ENCODE data around the gene PRDM12. TPM values are rescaled to one million over a fixed set of nuclear protein-coding genes. Genes with fewer than 3 reads are reported as not detected.

The PRDM12 gene
- total RNA-seq, 1 donor from 2014 or later = not detected

GRCh38 chr9:130651752-130652151 is 12.6 kb upstream of the PRDM12 start:
- H3K4me1 ChIP-seq = no peaks in the 10 kb centered on the region
- no peaks in the 10 kb centered on the region for H3K9me3 ChIP-seq
- no peak for TF ChIP-seq CTCF (IDR thresholded peaks at IDR 0.05)
- no peak overlapping the region for H3K27ac ChIP-seq
- intact Hi-C loops (cut with DNase I) = no loop called here
- no peaks in the 10 kb centered on the region for H3K27me3 ChIP-seq
- DNase-seq (ENCODE audit: low spot score in 2 of 2) = no peak
- no peak overlapping the region for H3K4me3 ChIP-seq
- no peaks in the 10 kb centered on the region for H3K36me3 ChIP-seq

DNA sequence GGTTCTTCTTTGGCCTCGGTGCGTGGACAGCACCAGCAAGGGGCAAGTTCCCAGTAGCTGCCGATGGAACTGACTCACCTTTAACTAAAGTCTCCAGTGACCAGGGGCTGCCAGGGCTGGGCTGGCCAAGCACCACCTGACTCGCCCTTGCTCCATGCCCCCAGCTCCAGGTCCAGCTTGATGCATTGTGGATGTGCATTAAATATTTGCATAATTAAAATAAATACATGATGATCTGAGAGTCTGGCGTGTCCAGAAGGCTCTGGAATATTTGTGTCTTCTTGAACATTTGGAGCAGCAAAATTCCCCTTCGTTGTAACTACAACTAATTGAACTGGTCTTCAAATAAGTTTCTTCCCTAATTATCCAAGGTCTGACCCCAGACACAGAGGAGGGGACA is 9.5 kb upstream of the PRDM12 start:
- no peak for DNase-seq (ENCODE audit: low spot score in 2 of 2)
- no peak overlapping the region for H3K4me3 ChIP-seq
- no peaks in the 10 kb centered on the region for H3K4me1 ChIP-seq
- no peaks in the 10 kb centered on the region for H3K9me3 ChIP-seq
- H3K27ac ChIP-seq = no peak overlapping the region
- H3K27me3 ChIP-seq = peaks cover 10% of the 10 kb centered on the region
- intact Hi-C loops (cut with DNase I) = no loop called here
- H3K36me3 ChIP-seq = no peaks in the 10 kb centered on the region
- no peak for TF ChIP-seq CTCF (IDR thresholded peaks at IDR 0.05)

DNA sequence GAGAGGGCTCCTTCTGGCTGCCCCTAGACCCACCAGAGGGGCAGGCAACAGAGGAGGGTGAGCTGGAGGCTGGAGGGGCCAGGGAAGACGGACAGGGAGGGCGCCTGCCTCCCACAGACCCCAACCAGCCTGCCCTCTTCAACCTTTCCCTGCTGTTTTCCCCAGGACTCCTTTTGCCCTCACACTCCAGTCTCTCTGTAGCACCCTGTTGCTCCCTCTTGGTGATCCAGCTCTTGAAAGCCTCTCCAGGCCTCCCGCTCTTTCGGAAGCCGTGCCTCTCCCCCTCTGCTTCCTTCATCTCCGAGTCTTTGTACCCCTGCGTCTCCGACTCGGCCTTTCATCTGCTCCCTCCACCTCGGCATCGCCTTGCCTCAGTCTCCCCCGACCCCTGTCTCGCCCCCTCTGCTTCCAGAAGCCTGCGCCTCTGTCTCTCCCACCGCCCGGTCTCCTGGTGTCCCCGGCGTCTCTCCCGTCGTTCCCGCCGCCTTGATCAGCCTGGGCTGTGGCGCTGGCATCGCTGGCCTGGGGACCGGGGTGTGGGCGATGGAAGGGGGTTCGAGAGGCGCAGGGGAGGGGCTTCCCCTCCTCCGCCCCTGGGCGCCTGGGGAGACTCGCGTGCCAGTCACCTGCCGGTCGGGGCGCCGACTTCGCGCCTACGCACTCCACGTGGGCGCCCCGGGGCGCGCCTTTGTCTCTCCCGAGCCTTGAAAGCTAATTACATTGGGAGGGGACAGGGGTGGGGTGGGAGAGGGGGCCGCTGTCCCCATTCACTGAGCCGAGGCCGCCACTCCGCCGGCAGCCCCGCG is 5.3 kb upstream of the PRDM12 start:
- TF ChIP-seq CTCF (IDR thresholded peaks at IDR 0.05) = no peak
- intact Hi-C loops (cut with DNase I) = no loop called here
- Histone ChIP-seq H3K36me3 (no peaks in the 10 kb centered on the region), H3K4me3 (no peak overlapping the region), H3K4me1 (peaks cover 3 to 34% of the 10 kb centered on the region in 2 donors), H3K27me3 (peaks cover 39% of the 10 kb centered on the region), H3K27ac (no peak overlapping the region), H3K9me3 (no peaks in the 10 kb centered on the region)
- DNase-seq (ENCODE audit: low spot score in 2 of 2) = no peak

DNA sequence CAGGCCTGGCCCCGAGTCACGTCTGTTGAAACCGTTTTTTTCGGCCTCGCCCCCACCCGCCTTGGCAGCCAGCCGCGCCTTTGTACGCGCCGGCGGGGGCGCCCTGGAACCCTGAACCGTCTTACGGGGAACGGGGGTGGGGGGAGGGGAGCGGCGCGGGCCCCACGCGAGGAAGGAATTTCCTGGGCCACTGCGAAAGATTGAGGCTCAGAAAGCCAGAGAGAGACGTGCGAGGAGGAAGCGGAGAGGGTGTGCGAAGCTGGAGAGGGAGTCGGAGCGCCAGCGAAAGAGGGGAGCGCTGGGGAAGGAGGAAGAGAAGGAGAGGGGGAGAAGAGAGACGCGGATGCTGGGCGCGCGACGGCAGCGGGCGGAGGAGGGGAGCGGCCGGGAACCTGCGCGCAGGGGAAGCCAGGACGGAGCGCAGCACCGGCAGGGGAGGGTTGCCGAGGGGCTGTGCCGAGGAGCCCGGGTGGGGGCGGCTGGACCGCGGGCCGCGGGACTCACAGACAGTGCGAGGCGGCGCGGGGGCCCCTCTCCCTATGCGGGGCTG is 4.6 kb upstream of the PRDM12 start:
- Histone ChIP-seq H3K36me3 (no peaks in the 10 kb centered on the region), H3K4me3 (peak overlapping the region; percentile 46 to 55), H3K4me1 (peaks cover 3 to 38% of the 10 kb centered on the region in 2 donors), H3K27me3 (peaks cover 39% of the 10 kb centered on the region), H3K27ac (no peak overlapping the region), H3K9me3 (no peaks in the 10 kb centered on the region)
- intact Hi-C loops (cut with DNase I) = no loop called here
- no peak for TF ChIP-seq CTCF (IDR thresholded peaks at IDR 0.05)
- no peak for DNase-seq (ENCODE audit: low spot score in 2 of 2)

DNA sequence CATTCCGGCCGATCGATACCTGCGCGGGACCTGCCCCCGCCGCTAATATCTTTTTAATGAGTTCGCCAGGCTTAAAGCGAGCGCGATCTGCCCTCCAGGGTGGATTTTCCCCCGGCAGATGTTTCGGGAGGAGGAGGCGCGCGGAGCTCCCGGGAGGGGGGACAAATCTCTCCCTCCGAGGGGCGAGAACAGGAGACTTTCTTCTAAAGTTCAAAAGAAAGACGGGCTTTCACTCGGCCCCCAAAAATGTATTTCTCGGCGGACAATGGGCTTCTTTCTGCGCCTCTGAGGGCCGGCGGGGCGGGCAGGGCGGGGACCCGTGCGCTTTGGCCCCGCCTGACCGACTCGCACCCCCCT is 4.1 kb upstream of the PRDM12 start:
- H3K9me3 ChIP-seq = no peaks in the 10 kb centered on the region
- H3K36me3 ChIP-seq = no peaks in the 10 kb centered on the region
- peaks cover 39% of the 10 kb centered on the region for H3K27me3 ChIP-seq
- H3K4me3 ChIP-seq = peak overlapping the region; percentile 46 to 55
- DNase-seq (ENCODE audit: low spot score in 2 of 2) = no peak
- H3K27ac ChIP-seq = no peak overlapping the region
- peaks cover 3 to 43% of the 10 kb centered on the region in 2 donors for H3K4me1 ChIP-seq
- TF ChIP-seq CTCF (IDR thresholded peaks at IDR 0.05) = no peak
- intact Hi-C loops (cut with DNase I) = no loop called here

All from ascending aorta (tissue), 2 donors.